ENCODE results near the gene KIF14.

GRCh38 chr1:200527670-200528069, 92.9 kb downstream of the KIF14 start:
- TF ChIP-seq CTCF (IDR thresholded peaks at IDR 0.05) (no peak), EZH2phosphoT487 (IDR thresholded peaks at IDR 0.05) (no peak), EZH2 (IDR thresholded peaks at IDR 0.05) (no peak)

Data from neural progenitor cell (in vitro differentiated cells).